K562 (cell line): Measurements from ENCODE around the gene KCTD19. TPM values are rescaled to one million over a fixed set of nuclear protein-coding genes. Genes with fewer than 3 reads are reported as not detected.

Experiments
- BRD4 ChIP-seq: fragments of 200-600 bp; sonication (generic); IDR thresholded peaks from 2 replicates; pipeline ENCODE4 v1.6.1; 2017; ENCODE audit warnings: inconsistent platforms
- CCNT2 ChIP-seq: IDR thresholded peaks from 2 replicates; pipeline ENCODE4 v1.6.1; 2011; ENCODE audit warnings: borderline replicate concordance, low read depth, mild to moderate bottlenecking, moderate library complexity, mixed read lengths, low read length; ENCODE audit not compliant: insufficient read length; ENCODE audit errors: extremely low read depth
- DMBX1 ChIP-seq: fragments of 250-450 bp; sonication (Bioruptor Pico); IDR thresholded peaks from 2 replicates; pipeline ENCODE4 v1.8.0; 2022; ENCODE audit warnings: inconsistent platforms, mild to moderate bottlenecking, moderate library complexity, borderline replicate concordance
- ELF4 ChIP-seq: fragments of 450-650 bp; formaldehyde crosslinking; IDR thresholded peaks from 2 replicates; pipeline ENCODE4 v1.4.0; 2022; ENCODE audit warnings: missing genetic modification characterization
- HMGN3 ChIP-seq: IDR thresholded peaks from 2 replicates; pipeline ENCODE4 v1.6.1; 2011; ENCODE audit warnings: borderline replicate concordance, low read depth, mild to moderate bottlenecking, mixed read lengths, low read length; ENCODE audit not compliant: insufficient read length; ENCODE audit errors: extremely low read depth
- HNRNPH1 ChIP-seq: fragments of 200-400 bp; formaldehyde crosslinking; optimal IDR thresholded peaks from 2 replicates; pipeline ENCODE3; 2017; ENCODE audit warnings: low read depth, mild to moderate bottlenecking, low read length, moderate library complexity
- IRF2 ChIP-seq: sonication (generic); formaldehyde crosslinking; IDR thresholded peaks from 2 replicates; pipeline ENCODE4 v1.8.1; 2022; ENCODE audit warnings: mild to moderate bottlenecking, missing genetic modification reagents
- NFATC3 ChIP-seq: fragments of 450-650 bp; IDR thresholded peaks from 2 replicates; pipeline ENCODE4 v1.6.1; 2017; ENCODE audit warnings: mild to moderate bottlenecking
- NFE2L1 ChIP-seq: fragments of 450-650 bp; IDR thresholded peaks from 2 replicates; pipeline ENCODE4 v1.6.1; 2016; ENCODE audit warnings: missing genetic modification characterization, low read depth, mild to moderate bottlenecking, missing compliant biosample characterization, moderate library complexity, borderline replicate concordance
- NONO ChIP-seq, 2 experiments: fragments of 200-400 bp in 1 of 2; fragments of 450-650 bp in 1 of 2; formaldehyde crosslinking in 1 of 2; IDR thresholded peaks; 2 replicates each; pipeline ENCODE4 v1.6.1; 2017; ENCODE audit warnings: low read depth in 2 of 2, mild to moderate bottlenecking in 2 of 2, moderate library complexity in 2 of 2, low read length in 1 of 2
- RBFOX2 ChIP-seq: fragments of 200-400 bp; formaldehyde crosslinking; IDR thresholded peaks from 2 replicates; pipeline ENCODE4 v1.6.1; 2017; ENCODE audit warnings: low read depth, mild to moderate bottlenecking, low read length, moderate library complexity
- STAG1 ChIP-seq: sonication (generic); formaldehyde crosslinking; IDR thresholded peaks from 2 replicates; pipeline ENCODE4 v1.5.0; 2020; ENCODE audit warnings: missing genetic modification reagents, borderline replicate concordance
- ZFP1 ChIP-seq: fragments of 450-650 bp; formaldehyde crosslinking; IDR thresholded peaks from 2 replicates; pipeline ENCODE4 v1.4.0; 2020; ENCODE audit warnings: mild to moderate bottlenecking, mixed read lengths
- ZNF146 ChIP-seq: IDR thresholded peaks from one replicate; pipeline ENCODE4 v1.6.1; 2018; ENCODE audit warnings: missing compliant biosample characterization; ENCODE audit not compliant: unreplicated experiment
- ZNF41 ChIP-seq: fragments of 250-450 bp; sonication (Bioruptor Pico); conservative IDR thresholded peaks from 2 replicates; pipeline ENCODE4 v1.4.0; 2020; ENCODE audit warnings: mild to moderate bottlenecking
- ZNF431 ChIP-seq: sonication (generic); formaldehyde crosslinking; IDR thresholded peaks from 2 replicates; pipeline ENCODE4 v1.8.0; 2022; ENCODE audit warnings: mild to moderate bottlenecking, missing genetic modification reagents
- polyA plus RNA-seq, 8 experiments: library from polyadenylated mRNA; depleted of rRNA in 4 of 8; stranded (reverse) in 5 of 8; unstranded in 3 of 8; fragments of >200 nt; fragmentation: Nextera tagmentation in 2 of 8; fragmentation: Illumina TruSeq in 1 of 8; extraction: Ambion mirVana in 2 of 8; extraction: Trizol in 1 of 8; gene quantifications; 2 replicates each; pipeline versions ENCODE4 v1.2.1 to v1.2.3, GENCODE V29; 2011 to 2014; ENCODE audit warnings: inconsistent platforms in 1 of 8, missing spikeins in 1 of 8
- total RNA-seq, 7 experiments: library from RNA; depleted of rRNA in 6 of 7; stranded (reverse); fragments of >200 nt in 6 of 7; fragmentation: Illumina TruSeq in 2 of 7; extraction: Trizol in 2 of 7; gene quantifications; 2 replicates each; pipeline versions ENCODE4 v1.2.1 to v1.2.3, GENCODE V29; 2011 to 2021; ENCODE audit warnings: low replicate concordance in 1 of 7
- TF ChIP-seq, protein P1 (sequence below): fragments of 450-650 bp; IDR thresholded peaks from 2 replicates; pipeline ENCODE4 v1.6.1; 2017; ENCODE audit warnings: antibody characterized with exemption, mild to moderate bottlenecking
- TF ChIP-seq, protein P2 (sequence below): fragments of 450-650 bp; IDR thresholded peaks from one replicate; pipeline ENCODE4 v1.6.1; 2018; ENCODE audit warnings: mild to moderate bottlenecking, moderate library complexity; ENCODE audit not compliant: partially characterized antibody
- TF ChIP-seq, protein P3 (sequence below): sonication (generic); formaldehyde crosslinking; IDR thresholded peaks from 2 replicates; pipeline ENCODE4 v1.8.0; 2022; ENCODE audit warnings: missing genetic modification reagents, mild to moderate bottlenecking, borderline replicate concordance

The KCTD19 gene
- total and polyA plus RNA-seq, 9 of the 15 experiments (the other 6 are each of a cell fraction or from before 2014, with no cell fraction given) = 0.03 to 0.91 (median 0.22) TPM; not detected in 2

DNA sequence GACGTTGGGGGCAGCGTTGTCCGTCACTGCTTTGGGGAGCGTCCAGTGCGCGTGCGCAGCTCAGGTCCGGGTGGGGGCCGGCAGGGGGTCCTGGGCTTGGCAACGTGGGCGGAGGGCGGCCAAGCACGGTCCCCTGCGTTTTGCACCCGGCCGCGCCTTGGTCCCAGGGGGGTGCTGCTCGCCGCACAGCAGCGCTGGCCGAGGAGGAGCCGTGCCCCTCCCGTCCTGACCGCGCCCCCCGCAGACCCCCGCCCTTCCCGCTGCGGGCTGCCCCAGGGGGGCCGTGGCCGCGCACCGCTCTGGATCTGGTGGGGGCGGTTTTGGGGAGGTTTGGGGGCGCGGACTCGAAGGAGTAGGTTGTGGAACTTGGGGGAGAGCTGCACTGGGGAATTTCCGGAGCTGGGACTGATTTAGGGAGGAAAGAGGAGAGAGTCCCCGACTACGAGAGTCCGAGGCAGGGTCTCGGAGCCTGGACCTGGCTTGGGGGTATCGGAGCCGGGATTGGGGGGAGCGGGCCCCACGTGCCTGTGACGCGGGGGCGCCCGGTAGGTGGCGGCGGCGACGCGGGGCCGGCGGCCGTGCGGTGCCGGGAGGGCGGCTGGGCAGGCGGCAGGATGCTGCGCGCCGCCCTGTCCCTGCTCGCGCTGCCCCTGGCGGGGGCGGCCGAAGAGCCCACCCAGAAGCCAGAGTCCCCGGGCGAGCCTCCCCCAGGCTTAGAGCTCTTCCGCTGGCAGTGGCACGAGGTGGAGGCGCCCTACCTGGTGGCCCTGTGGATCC, 78.0 kb downstream of the KCTD19 start, which contains the start of gene SLC9A5 (continued):
- TF ChIP-seq, protein P1, sequence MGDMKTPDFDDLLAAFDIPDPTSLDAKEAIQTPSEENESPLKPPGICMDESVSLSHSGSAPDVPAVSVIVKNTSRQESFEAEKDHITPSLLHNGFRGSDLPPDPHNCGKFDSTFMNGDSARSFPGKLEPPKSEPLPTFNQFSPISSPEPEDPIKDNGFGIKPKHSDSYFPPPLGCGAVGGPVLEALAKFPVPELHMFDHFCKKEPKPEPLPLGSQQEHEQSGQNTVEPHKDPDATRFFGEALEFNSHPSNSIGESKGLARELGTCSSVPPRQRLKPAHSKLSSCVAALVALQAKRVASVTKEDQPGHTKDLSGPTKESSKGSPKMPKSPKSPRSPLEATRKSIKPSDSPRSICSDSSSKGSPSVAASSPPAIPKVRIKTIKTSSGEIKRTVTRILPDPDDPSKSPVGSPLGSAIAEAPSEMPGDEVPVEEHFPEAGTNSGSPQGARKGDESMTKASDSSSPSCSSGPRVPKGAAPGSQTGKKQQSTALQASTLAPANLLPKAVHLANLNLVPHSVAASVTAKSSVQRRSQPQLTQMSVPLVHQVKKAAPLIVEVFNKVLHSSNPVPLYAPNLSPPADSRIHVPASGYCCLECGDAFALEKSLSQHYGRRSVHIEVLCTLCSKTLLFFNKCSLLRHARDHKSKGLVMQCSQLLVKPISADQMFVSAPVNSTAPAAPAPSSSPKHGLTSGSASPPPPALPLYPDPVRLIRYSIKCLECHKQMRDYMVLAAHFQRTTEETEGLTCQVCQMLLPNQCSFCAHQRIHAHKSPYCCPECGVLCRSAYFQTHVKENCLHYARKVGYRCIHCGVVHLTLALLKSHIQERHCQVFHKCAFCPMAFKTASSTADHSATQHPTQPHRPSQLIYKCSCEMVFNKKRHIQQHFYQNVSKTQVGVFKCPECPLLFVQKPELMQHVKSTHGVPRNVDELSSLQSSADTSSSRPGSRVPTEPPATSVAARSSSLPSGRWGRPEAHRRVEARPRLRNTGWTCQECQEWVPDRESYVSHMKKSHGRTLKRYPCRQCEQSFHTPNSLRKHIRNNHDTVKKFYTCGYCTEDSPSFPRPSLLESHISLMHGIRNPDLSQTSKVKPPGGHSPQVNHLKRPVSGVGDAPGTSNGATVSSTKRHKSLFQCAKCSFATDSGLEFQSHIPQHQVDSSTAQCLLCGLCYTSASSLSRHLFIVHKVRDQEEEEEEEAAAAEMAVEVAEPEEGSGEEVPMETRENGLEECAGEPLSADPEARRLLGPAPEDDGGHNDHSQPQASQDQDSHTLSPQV = peak; percentile 78
- TF ChIP-seq IRF2 (CRISPR knock-in tag) (no peak), ZNF431 (CRISPR knock-in tag) (no peak), RBFOX2 (peak; percentile 66), ZNF41 (CRISPR knock-in tag) (no peak), CCNT2 (peak; percentile 40), NFATC3 (no peak), HNRNPH1 (no peak), NFE2L1 (tag) (no peak), ZFP1 (CRISPR knock-in tag) (no peak), HMGN3 (no peak), BRD4 (no peak), ZNF146 (CRISPR knock-in tag) (no peak), ELF4 (CRISPR knock-in tag) (no peak), STAG1 (CRISPR knock-in tag) (peak; percentile 20; the same call in 1 of the 2 replicates), DMBX1 (CRISPR knock-in tag) (no peak), NONO (IDR thresholded peaks at IDR 0.05; ENCODE audit: low read depth in 2 of 2, low read length in 1 of 2) (no peak)
- TF ChIP-seq, protein P2, sequence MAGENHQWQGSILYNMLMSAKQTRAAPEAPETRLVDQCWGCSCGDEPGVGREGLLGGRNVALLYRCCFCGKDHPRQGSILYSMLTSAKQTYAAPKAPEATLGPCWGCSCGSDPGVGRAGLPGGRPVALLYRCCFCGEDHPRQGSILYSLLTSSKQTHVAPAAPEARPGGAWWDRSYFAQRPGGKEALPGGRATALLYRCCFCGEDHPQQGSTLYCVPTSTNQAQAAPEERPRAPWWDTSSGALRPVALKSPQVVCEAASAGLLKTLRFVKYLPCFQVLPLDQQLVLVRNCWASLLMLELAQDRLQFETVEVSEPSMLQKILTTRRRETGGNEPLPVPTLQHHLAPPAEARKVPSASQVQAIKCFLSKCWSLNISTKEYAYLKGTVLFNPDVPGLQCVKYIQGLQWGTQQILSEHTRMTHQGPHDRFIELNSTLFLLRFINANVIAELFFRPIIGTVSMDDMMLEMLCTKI = no peak
- TF ChIP-seq, protein P3, sequence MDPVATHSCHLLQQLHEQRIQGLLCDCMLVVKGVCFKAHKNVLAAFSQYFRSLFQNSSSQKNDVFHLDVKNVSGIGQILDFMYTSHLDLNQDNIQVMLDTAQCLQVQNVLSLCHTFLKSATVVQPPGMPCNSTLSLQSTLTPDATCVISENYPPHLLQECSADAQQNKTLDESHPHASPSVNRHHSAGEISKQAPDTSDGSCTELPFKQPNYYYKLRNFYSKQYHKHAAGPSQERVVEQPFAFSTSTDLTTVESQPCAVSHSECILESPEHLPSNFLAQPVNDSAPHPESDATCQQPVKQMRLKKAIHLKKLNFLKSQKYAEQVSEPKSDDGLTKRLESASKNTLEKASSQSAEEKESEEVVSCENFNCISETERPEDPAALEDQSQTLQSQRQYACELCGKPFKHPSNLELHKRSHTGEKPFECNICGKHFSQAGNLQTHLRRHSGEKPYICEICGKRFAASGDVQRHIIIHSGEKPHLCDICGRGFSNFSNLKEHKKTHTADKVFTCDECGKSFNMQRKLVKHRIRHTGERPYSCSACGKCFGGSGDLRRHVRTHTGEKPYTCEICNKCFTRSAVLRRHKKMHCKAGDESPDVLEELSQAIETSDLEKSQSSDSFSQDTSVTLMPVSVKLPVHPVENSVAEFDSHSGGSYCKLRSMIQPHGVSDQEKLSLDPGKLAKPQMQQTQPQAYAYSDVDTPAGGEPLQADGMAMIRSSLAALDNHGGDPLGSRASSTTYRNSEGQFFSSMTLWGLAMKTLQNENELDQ (CRISPR knock-in tag) = no peak
